ENCODE data around the gene ERN2. TPM values are rescaled to one million over a fixed set of nuclear protein-coding genes. Genes with fewer than 3 reads are reported as not detected.

Gene ERN2
- total RNA-seq, 4 donors from 2014 or later, result 70.1 to 149 (median 92.3) TPM

- Histone ChIP-seq H3K9me3 (no peaks in the 10 kb centered on the region), H3K27me3 (no peaks in the 10 kb centered on the region), H3K4me1 (peaks cover 0 to 19% (median 0%) of the 10 kb centered on the region in 4 donors), H3K4me3 (peak overlapping the region; percentile 72 to 88 (median 85)), H3K36me3 (peaks cover 0 to 40% (median 0%) of the 10 kb centered on the region in 3 donors), H3K27ac (peak overlapping the region; percentile 75 to 82 (median 80))
- DNase-seq, result no peak
- TF ChIP-seq, protein P1, sequence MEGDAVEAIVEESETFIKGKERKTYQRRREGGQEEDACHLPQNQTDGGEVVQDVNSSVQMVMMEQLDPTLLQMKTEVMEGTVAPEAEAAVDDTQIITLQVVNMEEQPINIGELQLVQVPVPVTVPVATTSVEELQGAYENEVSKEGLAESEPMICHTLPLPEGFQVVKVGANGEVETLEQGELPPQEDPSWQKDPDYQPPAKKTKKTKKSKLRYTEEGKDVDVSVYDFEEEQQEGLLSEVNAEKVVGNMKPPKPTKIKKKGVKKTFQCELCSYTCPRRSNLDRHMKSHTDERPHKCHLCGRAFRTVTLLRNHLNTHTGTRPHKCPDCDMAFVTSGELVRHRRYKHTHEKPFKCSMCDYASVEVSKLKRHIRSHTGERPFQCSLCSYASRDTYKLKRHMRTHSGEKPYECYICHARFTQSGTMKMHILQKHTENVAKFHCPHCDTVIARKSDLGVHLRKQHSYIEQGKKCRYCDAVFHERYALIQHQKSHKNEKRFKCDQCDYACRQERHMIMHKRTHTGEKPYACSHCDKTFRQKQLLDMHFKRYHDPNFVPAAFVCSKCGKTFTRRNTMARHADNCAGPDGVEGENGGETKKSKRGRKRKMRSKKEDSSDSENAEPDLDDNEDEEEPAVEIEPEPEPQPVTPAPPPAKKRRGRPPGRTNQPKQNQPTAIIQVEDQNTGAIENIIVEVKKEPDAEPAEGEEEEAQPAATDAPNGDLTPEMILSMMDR (IDR thresholded peaks at IDR 0.05), result no peak
- no peak for TF ChIP-seq POLR2A (IDR thresholded peaks at IDR 0.05)
These were observed 72.4 kb downstream of the ERN2 start for GRCh38 chr16:23640615-23640930.

Other genes starting within 250 kb of the ERN2 start
- gene GGA2, start 202.7 kb downstream of the ERN2 start, total RNA-seq, result 100 to 1,000 TPM in 1 of 4 donors, 10 to 100 TPM in 3; 13.8 to 254 (median 54.7) TPM
- gene EARS2, start 155.9 kb downstream of the ERN2 start, total RNA-seq, result 10 to 100 TPM; 13.8 to 37.4 (median 28.0) TPM
- 10 to 100 TPM; 19.4 to 90.8 (median 37.9) TPM for gene UBFD1, start 155.5 kb downstream of the ERN2 start, total RNA-seq
- gene NDUFAB1, start 116.9 kb downstream of the ERN2 start, total RNA-seq, result 100 to 1,000 TPM in 1 of 4 donors, 10 to 100 TPM in 3; 49.4 to 115 (median 92.8) TPM
- gene PALB2, start 71.9 kb downstream of the ERN2 start, total RNA-seq, result 10 to 100 TPM; 15.6 to 27.8 (median 19.3) TPM
- 10 to 100 TPM; 14.9 to 58.0 (median 39.2) TPM for gene DCTN5, start 71.8 kb downstream of the ERN2 start, total RNA-seq
- gene PLK1, start 34.3 kb downstream of the ERN2 start, total RNA-seq, result 10 to 100 TPM; 10.9 to 40.4 (median 11.9) TPM
- gene CHP2, start 41.8 kb upstream of the ERN2 start, total RNA-seq, result 100 to 1,000 TPM in 3 of 4 donors, 10 to 100 TPM in 1; 85.0 to 257 (median 166) TPM
- 10 to 100 TPM in 3 of 4 donors, 1 to 10 TPM in 1; 7.0 to 88.3 (median 15.9) TPM for gene PRKCB, start 122.8 kb upstream of the ERN2 start, total RNA-seq

Measured in Peyer's patch (tissue), 4 donors.